BJ (cell line): ENCODE measurements around the gene CLK4. TPM values are rescaled to one million over a fixed set of nuclear protein-coding genes. Genes with fewer than 3 reads are reported as not detected.

ENCODE experiments used
- CTCF ChIA-PET: fragments of 350-600 bp; formaldehyde crosslinking; extraction: SDS; loops from one replicate; lab custom pipeline; 2021; ENCODE audit warnings: antibody characterized with exemption, inconsistent platforms; lab: Yijun Ruan, JAX
- POLR2A ChIA-PET: fragments of 300-600 bp; sonication (Branson Sonifier 250); formaldehyde crosslinking; extraction: SDS; loops from one replicate; lab custom pipeline; 2021; ENCODE audit warnings: antibody characterized with exemption; lab: Charles Lee
- DNase-seq: peaks from one replicate; pipeline ENCODE4 v3.0.0-alpha.2; 2011; ENCODE audit warnings: low read depth
- H3K27me3 ChIP-seq: 2 replicates; pipeline ENCODE4 v1.6.0; 2011; ENCODE audit warnings: low read length; ENCODE audit not compliant: control insufficient read depth, insufficient read depth
- H3K36me3 ChIP-seq: 2 replicates; pipeline ENCODE4 v1.5.1; 2011; ENCODE audit warnings: low read length; ENCODE audit not compliant: control insufficient read depth, insufficient read depth
- H3K4me3 ChIP-seq: 2 replicates; pipeline ENCODE4 v1.5.1; 2011; ENCODE audit warnings: low read depth, mild to moderate bottlenecking, control low read depth, low read length
- polyA plus RNA-seq: library from polyadenylated mRNA; depleted of rRNA; stranded (reverse); fragments of >200 nt; gene quantifications from 2 replicates; pipeline ENCODE4 v1.2.3, GENCODE V29; 2011
- TF ChIP-seq, protein P1 (sequence below): IDR thresholded peaks from 2 replicates; pipeline ENCODE4 v1.5.1; 2011; ENCODE audit warnings: low read depth, mild to moderate bottlenecking, control low read depth, inconsistent platforms, low read length, moderate library complexity; ENCODE audit not compliant: insufficient read depth

The CLK4 gene
- polyA plus RNA-seq, 1 experiment, result 12.4 TPM

DNA sequence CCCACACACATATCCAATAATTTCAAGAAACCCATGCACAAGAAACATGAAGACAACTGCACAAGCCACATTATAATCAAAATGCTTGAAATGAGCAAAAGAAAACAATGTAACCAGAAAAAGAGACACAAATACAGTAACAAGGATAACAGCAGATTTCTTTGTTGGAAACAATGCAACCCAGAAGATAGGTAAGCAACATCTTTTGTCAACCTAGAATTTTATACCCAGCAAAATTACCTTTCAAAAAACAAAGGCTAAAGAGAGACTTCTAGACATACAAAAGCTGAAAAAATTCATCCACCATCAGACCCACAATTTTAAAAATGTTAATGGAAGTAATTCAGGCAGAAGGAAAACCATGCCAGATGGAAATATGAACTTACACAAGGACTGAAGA lies 31.7 kb downstream of the CLK4 start:
- Histone ChIP-seq H3K36me3 (no peaks in the 10 kb centered on the region; the same call in 1 of the 2 replicates), H3K27me3 (peaks cover 4% of the 10 kb centered on the region), H3K4me3 (no peak overlapping the region)
- TF ChIP-seq, protein P1, sequence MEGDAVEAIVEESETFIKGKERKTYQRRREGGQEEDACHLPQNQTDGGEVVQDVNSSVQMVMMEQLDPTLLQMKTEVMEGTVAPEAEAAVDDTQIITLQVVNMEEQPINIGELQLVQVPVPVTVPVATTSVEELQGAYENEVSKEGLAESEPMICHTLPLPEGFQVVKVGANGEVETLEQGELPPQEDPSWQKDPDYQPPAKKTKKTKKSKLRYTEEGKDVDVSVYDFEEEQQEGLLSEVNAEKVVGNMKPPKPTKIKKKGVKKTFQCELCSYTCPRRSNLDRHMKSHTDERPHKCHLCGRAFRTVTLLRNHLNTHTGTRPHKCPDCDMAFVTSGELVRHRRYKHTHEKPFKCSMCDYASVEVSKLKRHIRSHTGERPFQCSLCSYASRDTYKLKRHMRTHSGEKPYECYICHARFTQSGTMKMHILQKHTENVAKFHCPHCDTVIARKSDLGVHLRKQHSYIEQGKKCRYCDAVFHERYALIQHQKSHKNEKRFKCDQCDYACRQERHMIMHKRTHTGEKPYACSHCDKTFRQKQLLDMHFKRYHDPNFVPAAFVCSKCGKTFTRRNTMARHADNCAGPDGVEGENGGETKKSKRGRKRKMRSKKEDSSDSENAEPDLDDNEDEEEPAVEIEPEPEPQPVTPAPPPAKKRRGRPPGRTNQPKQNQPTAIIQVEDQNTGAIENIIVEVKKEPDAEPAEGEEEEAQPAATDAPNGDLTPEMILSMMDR, result no peak
- POLR2A ChIA-PET, result no interaction called here
- CTCF ChIA-PET, result no interaction called here
- no peak for DNase-seq

DNA sequence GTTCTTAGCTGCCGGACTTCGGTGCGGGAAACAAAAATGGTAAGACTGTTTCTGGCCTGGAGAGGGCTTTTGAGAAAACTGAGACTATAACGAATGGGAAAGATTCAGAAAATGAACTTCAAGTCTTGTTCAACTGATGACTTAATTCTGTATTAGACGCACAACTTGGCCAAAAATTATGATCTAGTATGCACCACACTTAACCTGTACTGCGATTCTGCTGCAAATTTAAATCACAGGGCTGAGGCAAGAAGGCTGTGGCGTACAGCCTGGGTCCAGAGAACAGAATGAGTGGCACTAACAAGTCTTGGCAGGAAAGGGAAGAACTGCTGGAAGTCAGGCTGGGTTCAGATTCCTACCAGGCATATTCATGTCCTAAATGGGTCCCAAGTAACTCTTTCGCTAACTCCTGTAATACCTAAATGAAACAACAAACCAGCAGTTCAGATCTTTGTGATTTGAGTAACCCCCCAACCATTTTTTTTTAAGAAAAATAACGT lies 35.9 kb downstream of the CLK4 start:
- ChIA-PET CTCF (no interaction called here), POLR2A (no interaction called here)
- TF ChIP-seq, protein P1, result no peak
- H3K36me3 ChIP-seq, result no peaks in the 10 kb centered on the region
- no peak overlapping the region for H3K4me3 ChIP-seq
- peaks cover 9% of the 10 kb centered on the region for H3K27me3 ChIP-seq
- no peak for DNase-seq

DNA sequence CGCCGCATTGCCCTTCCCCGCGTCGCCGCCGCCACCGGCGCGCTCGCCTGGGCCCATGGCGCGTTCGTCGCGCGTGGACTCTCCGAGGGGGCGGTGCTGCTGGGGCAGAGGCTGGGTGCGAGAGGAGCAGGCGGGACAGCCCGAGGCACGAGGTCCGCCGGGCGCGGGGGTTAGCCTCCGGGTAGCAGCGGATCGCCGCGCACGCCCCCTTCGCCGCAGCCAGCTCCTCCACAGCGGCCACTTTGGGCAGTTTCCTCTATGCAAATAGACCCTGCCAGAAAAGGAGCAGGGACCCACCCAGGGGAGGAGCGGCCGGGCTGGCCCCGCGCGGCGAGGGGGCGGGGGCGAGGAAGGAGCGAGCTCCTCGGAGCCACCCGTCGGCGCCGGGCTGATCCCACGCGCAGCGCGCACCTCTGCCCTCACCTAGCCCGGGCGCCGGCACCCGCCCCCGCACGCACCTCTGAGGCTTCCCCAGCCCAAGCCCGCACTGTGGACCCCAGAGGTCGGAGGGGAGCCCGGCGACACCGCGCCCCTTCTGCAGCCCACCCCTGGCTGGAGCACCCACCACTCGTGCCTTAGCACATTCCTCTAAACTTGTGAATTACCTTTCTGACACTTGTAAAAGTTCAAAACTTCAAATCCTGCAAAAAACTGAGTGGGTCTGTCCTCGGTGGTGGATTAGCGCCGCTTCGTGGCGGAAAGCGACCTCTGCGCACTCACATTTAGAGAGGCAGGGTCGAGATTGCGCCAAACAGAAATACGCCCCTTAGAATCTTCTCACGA lies 36.5 kb downstream of the CLK4 start, which contains the start of gene COL23A1:
Gene COL23A1, minus strand, starts transcription at position 253 of the 783 bp plus-strand sequence.
- POLR2A ChIA-PET, result interaction anchor here (0.7 to 0.9 kb wide), 2 partner anchors 34 to 109 kb away, joined by 3 read pairs; no protein-coding TSS in a partner anchor
- TF ChIP-seq, protein P1, result peak; percentile 73
- Histone ChIP-seq H3K36me3 (no peaks in the 10 kb centered on the region), H3K4me3 (peak within 1 kb of the TSS; percentile 32), H3K27me3 (peaks cover 9% of the 10 kb centered on the region)
- DNase-seq, result no peak
- CTCF ChIA-PET, result interaction anchor here (0.7 to 1.4 kb wide), 2 partner anchors 10 to 28 kb away, joined by 3 to 6 read pairs; no protein-coding TSS in a partner anchor

- CTCF ChIA-PET, result interaction anchor here (0.7 to 1.4 kb wide), 3 partner anchors 11 to 310 kb away, joined by 3 to 6 read pairs (median 3); no protein-coding TSS in a partner anchor
- no peak for DNase-seq
- Histone ChIP-seq H3K36me3 (no peaks in the 10 kb centered on the region), H3K27me3 (peaks cover 9% of the 10 kb centered on the region), H3K4me3 (no peak overlapping the region; the same call in 1 of the 2 replicates)
- POLR2A ChIA-PET, result interaction anchor here (0.9 kb wide), 1 partner anchor 34 kb away, joined by 3 read pairs; no protein-coding TSS in a partner anchor
- TF ChIP-seq, protein P1, result 0 out of 2 replicates have a peak, but pooled peaks have one; percentile 0
Observed at GRCh38 chr5:178589180-178590140, 37.4 kb downstream of the CLK4 start.
